A549 (cell line): ENCODE results near the gene PPP1R12B. TPM values are rescaled to one million over a fixed set of nuclear protein-coding genes. Genes with fewer than 3 reads are reported as not detected.
"Not testable (repeated sequence)": the region's sequence is repeated elsewhere in the genome, so short reads cannot be mapped to it uniquely, and the experiment has no call there.

Source experiments
- ATAC-seq, 2 experiments: fragments of 200-7000 bp in 1 of 2; fragments of >200 bp in 1 of 2; cut with Nextera tagmentation in 1 of 2; cut with Tn5 transposase in 1 of 2; 3 replicates each; pipeline versions ENCODE4 v1.8.0 to v1.9.1; 2018 to 2020; ENCODE audit warnings: mild to moderate bottlenecking in 1 of 2, moderate library complexity in 1 of 2
- CTCF ChIA-PET: fragments of 300-600 bp; sonication (Branson Sonifier 250); formaldehyde crosslinking; extraction: SDS; loops from one replicate; lab custom pipeline; 2021; ENCODE audit warnings: antibody characterized with exemption, inconsistent platforms; lab: Yijun Ruan, JAX
- POLR2A ChIA-PET: fragments of 350-600 bp; formaldehyde crosslinking; extraction: SDS; loops from one replicate; lab custom pipeline; 2021; ENCODE audit warnings: antibody characterized with exemption, inconsistent platforms; lab: Yijun Ruan, JAX
- DNase-seq, 2 experiments: peaks; one replicate each; pipeline versions ENCODE4 v3.0.0 to v3.0.0-alpha.2; 2011 to 2016; ENCODE audit warnings: low read depth in 1 of 2, low spot score in 1 of 2
- FAIRE-seq: peaks from 2 replicates; lab custom pipeline; 2011; peaks lifted over from hg19 to GRCh38; lab: Jason Lieb, UNC
- H3K27ac ChIP-seq, 2 experiments: fragments of >200 bp; sonication (Bioruptor Twin); formaldehyde crosslinking; 3 replicates each; pipeline ENCODE4 v1.5.1; 2016 to 2017
- H3K4me1 ChIP-seq: fragments of >200 bp; sonication (Bioruptor Twin); formaldehyde crosslinking; 3 replicates; pipeline ENCODE4 v1.6.1; 2016
- H3K4me2 ChIP-seq: fragments of >200 bp; sonication (Bioruptor Twin); formaldehyde crosslinking; 3 replicates; pipeline ENCODE4 v1.6.1; 2016
- H3K4me3 ChIP-seq: fragments of >200 bp; sonication (Bioruptor Twin); formaldehyde crosslinking; 3 replicates; pipeline ENCODE4 v1.5.1; 2016
- H3K9me3 ChIP-seq: fragments of >200 bp; sonication (Bioruptor Twin); formaldehyde crosslinking; 3 replicates; pipeline ENCODE4 v1.6.1; 2016
- CHD2 ChIP-seq: fragments of 150-350 bp; IDR thresholded peaks from 2 replicates; pipeline ENCODE4 v1.6.1; 2014; ENCODE audit warnings: low read length; ENCODE audit not compliant: partially characterized antibody
- CTCF ChIP-seq: fragments of >200 bp; sonication (Bioruptor Twin); formaldehyde crosslinking; IDR thresholded peaks from 3 replicates; pipeline ENCODE4 v1.5.1; 2016
- EHF ChIP-seq: fragments of 250-450 bp; sonication (Bioruptor Pico); IDR thresholded peaks from 2 replicates; pipeline ENCODE4 v1.5.0; 2020; ENCODE audit warnings: mild to moderate bottlenecking
- ELK1 ChIP-seq: fragments of 150-350 bp; IDR thresholded peaks from 2 replicates; pipeline ENCODE4 v1.6.1; 2014; ENCODE audit warnings: low read depth, mild to moderate bottlenecking, low read length
- ESRRA ChIP-seq: fragments of 150-350 bp; IDR thresholded peaks from 2 replicates; pipeline ENCODE4 v1.6.1; 2014; ENCODE audit warnings: mild to moderate bottlenecking, low read length, borderline replicate concordance
- GATA3 ChIP-seq: IDR thresholded peaks from 2 replicates; pipeline ENCODE4 v1.6.1; 2012; ENCODE audit warnings: borderline replicate concordance
- KDM5A ChIP-seq: fragments of 200-600 bp; sonication (generic); IDR thresholded peaks from 2 replicates; pipeline ENCODE4 v1.6.1; 2016; ENCODE audit warnings: antibody characterized with exemption, mild to moderate bottlenecking
- NFE2L2 ChIP-seq: fragments of 150-350 bp; conservative IDR thresholded peaks from 2 replicates; pipeline ENCODE4 v1.6.1; 2014; ENCODE audit warnings: low read length
- PBX3 ChIP-seq: IDR thresholded peaks from 2 replicates; pipeline ENCODE4 v1.6.1; 2012
- POLR2AphosphoS2 ChIP-seq: conservative IDR thresholded peaks from 2 replicates; pipeline ENCODE4 v1.6.1; 2012; ENCODE audit warnings: low read length, improper control_type of control experiment, inconsistent platforms
- RAD21 ChIP-seq, 2 experiments: fragments of >200 bp in 1 of 2; sonication (Bioruptor Twin) in 1 of 2; formaldehyde crosslinking in 1 of 2; IDR thresholded peaks in 1 of 2; conservative IDR thresholded peaks in 1 of 2; 2 replicates in 1 of 2; 3 replicates in 1 of 2; pipeline ENCODE4 v1.6.1; 2012 to 2018; ENCODE audit warnings: inconsistent platforms in 1 of 2
- RARB ChIP-seq: fragments of 250-450 bp; sonication (Bioruptor Pico); IDR thresholded peaks from 2 replicates; pipeline ENCODE4 v1.8.0; 2021; ENCODE audit warnings: mild to moderate bottlenecking, moderate library complexity
- SMC3 ChIP-seq: fragments of >200 bp; sonication (Bioruptor Twin); formaldehyde crosslinking; IDR thresholded peaks from 3 replicates; pipeline ENCODE4 v1.6.1; 2018; ENCODE audit warnings: inconsistent platforms
- TP53 ChIP-seq: fragments of 250-450 bp; sonication (Bioruptor Pico); IDR thresholded peaks from 2 replicates; pipeline ENCODE4 v1.5.0; 2021; ENCODE audit warnings: mild to moderate bottlenecking, moderate library complexity
- ZFP36 ChIP-seq: fragments of 450-650 bp; IDR thresholded peaks from 2 replicates; pipeline ENCODE4 v1.6.1; 2014; ENCODE audit warnings: borderline replicate concordance; ENCODE audit not compliant: partially characterized antibody
- WGBS: methylation state at CpG from one replicate; pipeline ENCODE4 v1.1.6; 2017; ENCODE audit errors: missing lambda C conversion rate; 5-methylcytosine and 5-hydroxymethylcytosine counted together
- polyA plus RNA-seq, 4 experiments: library from polyadenylated mRNA; depleted of rRNA in 3 of 4; stranded (reverse); fragments of >200 nt; fragmentation: RNase III in 1 of 4; extraction: RNeasy Plus Mini Kit Qiagen cat#74134 plus additional on column Dnase treatment in 1 of 4; gene quantifications; 2 replicates in 3 of 4; 3 replicates in 1 of 4; pipeline ENCODE4 v1.2.3, GENCODE V29; 2011 to 2017

Gene PPP1R12B
- polyA plus RNA-seq, 2 of the 4 experiments (the other 2 are of a cell fraction) = 3.3 to 12.1 TPM

GRCh38 chr1:202439308-202439707 lies 90.8 kb downstream of the PPP1R12B start (continued):
- no peak for TF ChIP-seq CTCF
- TF ChIP-seq TP53 (CRISPR knock-in tag) = no peak
- TF ChIP-seq CHD2 = no peak
- no peak for TF ChIP-seq RAD21 (conservative IDR thresholded peaks at IDR 0.05 in 1 of 2, IDR thresholded peaks at IDR 0.05 in 1 of 2)
- TF ChIP-seq GATA3 = no peak
- TF ChIP-seq, all 56 proteins: peak for 0

GRCh38 chr1:202448140-202448539 lies 99.6 kb downstream of the PPP1R12B start:
- H3K4me3 ChIP-seq, FAIRE-seq, H3K9me3 ChIP-seq, ATAC-seq, H3K4me2 ChIP-seq, H3K27ac ChIP-seq, DNase-seq, POLR2A ChIA-PET, H3K4me1 ChIP-seq: not testable (repeated sequence)
- CTCF ChIA-PET = interaction anchor here (0.6 kb wide), 1 partner anchor 92 kb away, joined by 3 read pairs; no protein-coding TSS in a partner anchor
- WGBS = 88% methylated on average over 2 of the region's 2 CpGs

GRCh38 chr1:202451641-202452040 lies 103.1 kb downstream of the PPP1R12B start:
- POLR2A ChIA-PET, DNase-seq, CTCF ChIA-PET, ATAC-seq, FAIRE-seq, H3K9me3 ChIP-seq, H3K27ac ChIP-seq, H3K4me3 ChIP-seq, H3K4me2 ChIP-seq: not testable (repeated sequence)
- WGBS = 100% methylated on average over 5 of the region's 26 CpGs
- H3K4me1 ChIP-seq = peaks cover 10% of the 10 kb centered on the region

GRCh38 chr1:202452508-202452907 lies 104.0 kb downstream of the PPP1R12B start:
- no peaks in the 10 kb centered on the region for H3K9me3 ChIP-seq
- no peak overlapping the region for H3K4me3 ChIP-seq
- ChIA-PET CTCF (no interaction called here), POLR2A (no interaction called here)
- no peak overlapping the region for H3K4me2 ChIP-seq
- no peak for ATAC-seq
- WGBS = 86% methylated on average over 4 of the region's 4 CpGs
- no peak overlapping the region for H3K27ac ChIP-seq
- H3K4me1 ChIP-seq = peaks cover 19% of the 10 kb centered on the region
- FAIRE-seq = no peak
- no peak for DNase-seq
- TF ChIP-seq ZFP36 (no peak), ESRRA (no peak), RARB (no peak), NFE2L2 (no peak), EHF (CRISPR knock-in tag) (no peak), PBX3 (no peak), CHD2 (no peak), ELK1 (no peak), SMC3 (no peak), KDM5A (no peak), POLR2AphosphoS2 (no peak)
